H1 (cell line): ENCODE data around the gene TMEM129. TPM values are rescaled to one million over a fixed set of nuclear protein-coding genes. Genes with fewer than 3 reads are reported as not detected.

Source experiments
- CTCF ChIA-PET: fragments of 300-600 bp; sonication (Branson Sonifier 250); formaldehyde crosslinking; loops from one replicate; lab custom pipeline; 2021; ENCODE audit not compliant: partially characterized antibody; lab: Charles Lee
- POLR2A ChIA-PET: fragments of 300-600 bp; sonication (Branson Sonifier 250); formaldehyde crosslinking; loops from one replicate; lab custom pipeline; 2021; ENCODE audit warnings: inconsistent platforms; ENCODE audit not compliant: partially characterized antibody; lab: Charles Lee
- DNase-seq, 2 experiments: peaks; one replicate each; pipeline versions ENCODE4 v3.0.0 to v3.0.0-alpha.2; 2010 to 2022; ENCODE audit warnings: low spot score in 2 of 2, low read depth in 1 of 2, mixed read lengths in 1 of 2
- FAIRE-seq: peaks from 2 replicates; lab custom pipeline; 2011; peaks lifted over from hg19 to GRCh38; lab: Jason Lieb, UNC
- H2AFZ ChIP-seq: 2 replicates; pipeline ENCODE4 v1.8.1; 2012; ENCODE audit warnings: low read length, inconsistent platforms
- H2AK5ac ChIP-seq: 2 replicates; pipeline ENCODE4 v1.6.1; 2013; ENCODE audit warnings: low read depth, low read length
- H2BK120ac ChIP-seq: replicated peaks from 2 replicates; pipeline ENCODE3; 2013; ENCODE audit warnings: low read depth, low read length, inconsistent platforms
- H2BK12ac ChIP-seq: 2 replicates; pipeline ENCODE4 v1.6.1; 2013; ENCODE audit warnings: low read depth, low read length
- H2BK15ac ChIP-seq: 2 replicates; pipeline ENCODE4 v1.6.1; 2013; ENCODE audit warnings: low read length
- H2BK20ac ChIP-seq: 2 replicates; pipeline ENCODE4 v1.6.1; 2013; ENCODE audit warnings: low read length
- H2BK5ac ChIP-seq: 2 replicates; pipeline ENCODE4 v1.6.1; 2013; ENCODE audit warnings: low read depth, low read length
- H3K14ac ChIP-seq: 2 replicates; pipeline ENCODE4 v1.6.1; 2013; ENCODE audit warnings: inconsistent platforms; ENCODE audit not compliant: insufficient read length
- H3K18ac ChIP-seq: 2 replicates; pipeline ENCODE4 v1.6.1; 2013; ENCODE audit warnings: low read length; ENCODE audit errors: extremely low read depth
- H3K23ac ChIP-seq: 2 replicates; pipeline ENCODE4 v1.6.1; 2013; ENCODE audit warnings: inconsistent platforms; ENCODE audit not compliant: insufficient read length
- H3K23me2 ChIP-seq: 2 replicates; pipeline ENCODE4 v1.6.1; 2013; ENCODE audit warnings: low read depth, low read length
- H3K27ac ChIP-seq: 2 replicates; pipeline ENCODE4 v1.6.1; 2011; ENCODE audit warnings: low read depth, low read length, inconsistent platforms
- H3K27me3 ChIP-seq, 4 experiments: replicated peaks in 1 of 4; 1 replicate in 1 of 4; 2 replicates in 3 of 4; pipeline versions ENCODE4 v1.6.1 to v1.8.1; 2011 to 2013; ENCODE audit warnings: low read length in 3 of 4, mild to moderate bottlenecking in 3 of 4, inconsistent platforms in 2 of 4, mixed read lengths in 2 of 4, moderate library complexity in 1 of 4; ENCODE audit not compliant: control insufficient read depth in 3 of 4, insufficient read depth in 3 of 4; ENCODE audit errors: extremely low read depth in 1 of 4
- H3K36me3 ChIP-seq, 4 experiments: 2 replicates each; pipeline versions ENCODE4 v1.6.1 to v1.8.1; 2011 to 2013; ENCODE audit warnings: mild to moderate bottlenecking in 4 of 4, low read length in 3 of 4, moderate library complexity in 2 of 4, control low read depth in 1 of 4, inconsistent platforms in 1 of 4; ENCODE audit not compliant: insufficient read depth in 4 of 4, control insufficient read depth in 2 of 4
- H3K4ac ChIP-seq: replicated peaks from 2 replicates; pipeline ENCODE3; 2013; ENCODE audit warnings: low read length, low read depth, mixed read lengths, inconsistent platforms; ENCODE audit not compliant: insufficient read length
- H3K4me1 ChIP-seq, 4 experiments: replicated peaks in 1 of 4; 1 replicate in 1 of 4; 2 replicates in 3 of 4; pipeline versions ENCODE4 v1.6.1 to v1.8.1; 2011 to 2013; ENCODE audit warnings: low read length in 3 of 4, inconsistent platforms in 2 of 4, mixed read lengths in 1 of 4; ENCODE audit not compliant: insufficient read depth in 4 of 4, control insufficient read depth in 3 of 4
- H3K4me2 ChIP-seq, 2 experiments: 2 replicates each; pipeline versions ENCODE4 v1.6.1 to v1.8.1; 2011 to 2013; ENCODE audit warnings: low read depth in 2 of 2, low read length in 2 of 2, control low read depth in 1 of 2, inconsistent platforms in 1 of 2, mild to moderate bottlenecking in 1 of 2; ENCODE audit not compliant: insufficient read depth in 1 of 2
- H3K4me3 ChIP-seq, 4 experiments: fragments of 200-600, 300-600 bp in 1 of 4; sonication (generic), shearing (Covaris generic), sonication (Bioruptor Twin) in 1 of 4; 2 replicates each; pipeline versions ENCODE4 v1.5.1 to v1.8.1; 2011 to 2016; ENCODE audit warnings: low read length in 4 of 4, low read depth in 3 of 4, control low read depth in 2 of 4, inconsistent platforms in 2 of 4, mild to moderate bottlenecking in 2 of 4, mixed read lengths in 1 of 4, moderate library complexity in 1 of 4; ENCODE audit not compliant: insufficient read depth in 2 of 4; ENCODE audit errors: extremely low read depth in 1 of 4
- H3K56ac ChIP-seq: replicated peaks from 2 replicates; pipeline ENCODE3; 2013; ENCODE audit warnings: low read depth, mild to moderate bottlenecking, mixed read lengths, low read length, inconsistent platforms; ENCODE audit not compliant: insufficient read length
- H3K79me1 ChIP-seq: 2 replicates; pipeline ENCODE4 v1.6.1; 2013; ENCODE audit warnings: low read depth, low read length, control low read depth
- H3K79me2 ChIP-seq, 2 experiments: 2 replicates each; pipeline versions ENCODE4 v1.6.1 to v1.8.1; 2012 to 2013; ENCODE audit warnings: low read length in 2 of 2, mild to moderate bottlenecking in 2 of 2, inconsistent platforms in 1 of 2; ENCODE audit not compliant: insufficient read depth in 2 of 2, control insufficient read depth in 1 of 2
- H3K9ac ChIP-seq, 4 experiments: replicated peaks in 1 of 4; 1 replicate in 1 of 4; 2 replicates in 3 of 4; pipeline versions ENCODE4 v1.6.1 to v1.8.1; 2011 to 2013; ENCODE audit warnings: low read depth in 3 of 4, low read length in 3 of 4, control low read depth in 2 of 4, mild to moderate bottlenecking in 2 of 4, moderate library complexity in 2 of 4, inconsistent platforms in 1 of 4; ENCODE audit errors: extremely low read depth in 1 of 4
- H3K9me3 ChIP-seq, 2 experiments: 2 replicates each; pipeline versions ENCODE4 v1.6.1 to v1.8.1; 2012 to 2013; ENCODE audit warnings: mild to moderate bottlenecking in 2 of 2, moderate library complexity in 2 of 2, control low read depth in 1 of 2, inconsistent platforms in 1 of 2, low read depth in 1 of 2, low read length in 1 of 2, mixed read lengths in 1 of 2; ENCODE audit not compliant: insufficient read depth in 2 of 2
- H4K20me1 ChIP-seq, 2 experiments: replicated peaks in 1 of 2; 2 replicates each; pipeline versions ENCODE3 to v1.8.1; 2011 to 2013; ENCODE audit warnings: inconsistent platforms in 2 of 2, low read length in 2 of 2, mild to moderate bottlenecking in 1 of 2; ENCODE audit not compliant: insufficient read depth in 2 of 2, control insufficient read depth in 1 of 2
- H4K5ac ChIP-seq: 2 replicates; pipeline ENCODE4 v1.6.1; 2013; ENCODE audit warnings: low read length, low read depth, mixed read lengths, inconsistent platforms; ENCODE audit not compliant: insufficient read length
- H4K8ac ChIP-seq: 2 replicates; pipeline ENCODE4 v1.8.0; 2013; ENCODE audit warnings: mild to moderate bottlenecking, moderate library complexity, low read length, inconsistent platforms; ENCODE audit not compliant: insufficient read depth; ENCODE audit errors: extremely low read depth
- H4K91ac ChIP-seq: replicated peaks from 2 replicates; pipeline ENCODE3; 2013; ENCODE audit warnings: low read length, mixed read lengths, inconsistent platforms; ENCODE audit not compliant: insufficient read length
- ASH2L ChIP-seq: fragments of 200-600, 300-600 bp; sonication (generic); IDR thresholded peaks from one replicate; pipeline ENCODE4 v1.7.1; 2017; ENCODE audit warnings: low read length
- HDAC2 ChIP-seq, 2 experiments: fragments of 300-600 bp in 1 of 2; sonication (generic) in 1 of 2; IDR thresholded peaks; 2 replicates each; pipeline ENCODE4 v1.6.1; 2011 to 2012; ENCODE audit warnings: low read depth in 2 of 2, low read length in 2 of 2, mild to moderate bottlenecking in 2 of 2, moderate library complexity in 2 of 2, borderline replicate concordance in 1 of 2, inconsistent platforms in 1 of 2
- PHF8 ChIP-seq: fragments of 200-600 bp; sonication (generic); conservative IDR thresholded peaks from 2 replicates; pipeline ENCODE4 v1.7.1; 2012; ENCODE audit warnings: low read depth, mild to moderate bottlenecking, inconsistent platforms, low read length, moderate library complexity
- POLR2A ChIP-seq, 2 experiments: IDR thresholded peaks; 1 replicate in 1 of 2; 2 replicates in 1 of 2; pipeline ENCODE4 v1.6.1; 2011; ENCODE audit warnings: low read depth in 2 of 2, low read length in 2 of 2, mild to moderate bottlenecking in 2 of 2; ENCODE audit errors: control extremely low read depth in 1 of 2
- WGBS, 2 experiments: shearing (Covaris generic) in 1 of 2; methylation state at CpG; one replicate each; pipeline versions ENCODE4 v1.1.6 to v1.1.7; 2013 to 2015; ENCODE audit warnings: low lambda C conversion rate in 2 of 2, mixed read lengths in 2 of 2, inconsistent platforms in 1 of 2, low coverage in 1 of 2, missing lambda C conversion rate in 1 of 2; ENCODE audit not compliant: insufficient replicate concordance in 2 of 2, insufficient coverage in 1 of 2, insufficient read length in 1 of 2; ENCODE audit errors: extremely low coverage in 1 of 2, missing lambda C conversion rate in 1 of 2; 5-methylcytosine and 5-hydroxymethylcytosine counted together
- polyA plus RNA-seq, 7 experiments: library from polyadenylated mRNA; depleted of rRNA in 3 of 7; stranded (reverse) in 5 of 7; unstranded in 2 of 7; fragments of >200 nt in 5 of 7; fragments of 200-250 nt in 2 of 7; gene quantifications; 1 replicate in 5 of 7; 2 replicates in 1 of 7; 4 replicates in 1 of 7; pipeline versions ENCODE4 v1.2.1 to v1.2.3, GENCODE V29; 2011 to 2013; ENCODE audit warnings: missing spikeins in 2 of 7, mixed read lengths in 2 of 7
- total RNA-seq: library from RNA; stranded (reverse); fragmentation: NEBNext Ultra II Directional; extraction: Animal tissue kit (Norgen Biotek cat#: 25700); gene quantifications from 2 replicates; pipeline ENCODE4 v1.2.1, GENCODE V29; 2021

TMEM129 gene
- total and polyA plus RNA-seq, 2 of the 8 experiments (the other 6 are each of a cell fraction or from before 2014, with no cell fraction given): 31.5 to 58.7 TPM

GRCh38 chr4:1744552-1744951, 23.4 kb upstream of the TMEM129 start:
- Histone ChIP-seq H3K79me1 (no peaks in the 10 kb centered on the region), H3K79me2 (no peaks in the 10 kb centered on the region), H2AFZ (no peak overlapping the region), H2AK5ac (no peak overlapping the region), H4K20me1 (peaks cover 7 to 8% of the 10 kb centered on the region in 2 experiments), H3K27me3 (peaks cover 0 to 4% (median 0%) of the 10 kb centered on the region in 4 experiments; a peak in 2 of 7 replicates), H2BK15ac (no peak overlapping the region), H3K18ac (no peak overlapping the region), H4K8ac (no peak overlapping the region), H3K9ac (no peak overlapping the region), H2BK5ac (no peak overlapping the region), H2BK20ac (no peak overlapping the region), H3K56ac (no peak overlapping the region), H4K5ac (no peak overlapping the region), H4K91ac (no peak overlapping the region), H3K14ac (no peak overlapping the region), H3K4ac (no peak overlapping the region), H3K4me3 (no peak overlapping the region), H3K36me3 (peaks cover 18 to 50% (median 41%) of the 10 kb centered on the region in 4 experiments), H3K23ac (no peak overlapping the region), H3K27ac (no peak overlapping the region), H2BK120ac (no peak overlapping the region), H3K9me3 (no peaks in the 10 kb centered on the region), H3K23me2 (no peaks in the 10 kb centered on the region), H3K4me1 (peaks cover 0 to 8% (median 5%) of the 10 kb centered on the region in 4 experiments; a peak in 6 of 7 replicates), H2BK12ac (no peak overlapping the region), H3K4me2 (no peak overlapping the region)
- no peak for DNase-seq
- POLR2A ChIA-PET: interaction anchor here (1.1 to 5.6 kb wide), 16 partner anchors 8 to 431 kb away, joined by 3 to 38 read pairs (median 5); partner anchors contain the start of genes FGFR3, TACC3 and TMEM129
- WGBS, 2 experiments: 94% methylated on average over 14 of the region's 14 CpGs; no CpG with 5 or more reads in 1 of the 2 experiments
- no peak for FAIRE-seq
- 0 out of 3 replicates have a peak, but pooled peaks of 1 of the 2 experiments have one; percentile 15 for TF ChIP-seq POLR2A (IDR thresholded peaks at IDR 0.05; ENCODE audit: control extremely low read depth in 1 of 2, low read depth in 2 of 2, low read length in 2 of 2)
- no peak for TF ChIP-seq PHF8
- no peak for TF ChIP-seq HDAC2 (IDR thresholded peaks at IDR 0.05; ENCODE audit: borderline replicate concordance in 1 of 2, low read depth in 2 of 2, low read length in 2 of 2)
- no peak for TF ChIP-seq ASH2L
- CTCF ChIA-PET: interaction anchor here (0.6 to 52.9 kb wide), 15 partner anchors 11 to 219 kb away, joined by 3 to 2507 read pairs (median 5); partner anchors contain the start of gene FGFR3
